B cell (primary cell): ENCODE data around the gene EFCAB8. TPM values are rescaled to one million over a fixed set of nuclear protein-coding genes. Genes with fewer than 3 reads are reported as not detected.

Source experiments
- ATAC-seq: fragments of 200-7000 bp; cut with Tn5 transposase; one replicate; pipeline ENCODE4 v1.10.0; 2021; ENCODE audit warnings: low read depth, mild to moderate bottlenecking, moderate number of reproducible peaks, moderate library complexity
- CTCF ChIA-PET: fragments of 350-600 bp; sonication (Branson Sonifier 250); formaldehyde crosslinking; loops from one replicate; lab custom pipeline; 2021; ENCODE audit warnings: antibody characterized with exemption, inconsistent platforms; lab: Charles Lee
- POLR2A ChIA-PET: fragments of 350-600 bp; sonication (Branson Sonifier 250); formaldehyde crosslinking; loops from one replicate; lab custom pipeline; 2021; ENCODE audit warnings: antibody characterized with exemption; lab: Charles Lee
- DNase-seq: peaks from one replicate; pipeline ENCODE4 v3.0.0; 2013
- H2AFZ ChIP-seq: 2 replicates; pipeline ENCODE4 v1.6.1; 2012; ENCODE audit warnings: mild to moderate bottlenecking, low read depth, low read length; ENCODE audit not compliant: insufficient read depth, poor library complexity, severe bottlenecking
- H3K27ac ChIP-seq, 2 donors: 1 replicate in 1 of 2; 2 replicates in 1 of 2; pipeline ENCODE4 v1.5.1; 2012 to 2013; ENCODE audit warnings: low read length in 2 of 2, mild to moderate bottlenecking in 2 of 2, moderate library complexity in 1 of 2
- H3K27me3 ChIP-seq, 4 experiments: fragments of 200-600 bp in 1 of 4; sonication (generic) in 1 of 4; replicated peaks in 1 of 4; 1 replicate in 2 of 4; 2 replicates in 2 of 4; pipeline versions ENCODE4 v1.6.1 to v1.7.0; 2013 to 2016; ENCODE audit warnings: low read length in 3 of 4, mild to moderate bottlenecking in 2 of 4, mixed read lengths in 1 of 4, moderate library complexity in 1 of 4; ENCODE audit not compliant: insufficient read depth in 4 of 4, control insufficient read depth in 3 of 4; ENCODE audit errors: control extremely low read depth in 1 of 4
- H3K36me3 ChIP-seq, 2 experiments: replicated peaks in 1 of 2; 1 replicate in 1 of 2; 2 replicates in 1 of 2; pipeline versions ENCODE4 v1.6.1 to v1.7.1; 2013; ENCODE audit warnings: low read length in 1 of 2; ENCODE audit not compliant: insufficient read depth in 2 of 2, control insufficient read depth in 1 of 2; ENCODE audit errors: control extremely low read depth in 1 of 2, extremely low read depth in 1 of 2
- H3K4me1 ChIP-seq, 2 donors: fragments of 200-600 bp in 1 of 2; sonication (generic) in 1 of 2; 1 replicate in 1 of 2; 2 replicates in 1 of 2; pipeline versions ENCODE4 v1.5.1 to v1.6.1; 2013 to 2017; ENCODE audit warnings: low read length in 2 of 2; ENCODE audit not compliant: control insufficient read depth in 2 of 2, insufficient read depth in 2 of 2
- H3K4me2 ChIP-seq: replicated peaks from 2 replicates; pipeline ENCODE3; 2012; ENCODE audit warnings: mild to moderate bottlenecking, low read depth, low read length; ENCODE audit not compliant: poor library complexity, severe bottlenecking
- H3K4me3 ChIP-seq, 5 experiments: fragments of 200-600 bp in 1 of 5; sonication (generic) in 1 of 5; 1 replicate in 3 of 5; 2 replicates in 2 of 5; pipeline versions ENCODE4 v1.5.1 to v1.7.0; 2011 to 2016; ENCODE audit warnings: low read length in 4 of 5, mild to moderate bottlenecking in 4 of 5, low read depth in 2 of 5, control low read depth in 1 of 5, moderate library complexity in 1 of 5; ENCODE audit not compliant: insufficient read depth in 1 of 5; ENCODE audit errors: control extremely low read depth in 1 of 5, extremely low read depth in 1 of 5
- H3K79me2 ChIP-seq: fragments of 200-600 bp; sonication (generic); one replicate; pipeline ENCODE4 v1.6.0; 2016; ENCODE audit warnings: low read length; ENCODE audit not compliant: control insufficient read depth, insufficient read depth
- H3K9ac ChIP-seq: fragments of 200-600 bp; sonication (generic); 2 replicates; pipeline ENCODE4 v1.6.1; 2017; ENCODE audit warnings: mild to moderate bottlenecking, low read length, moderate library complexity
- H3K9me3 ChIP-seq, 3 donors: one replicate each; pipeline versions ENCODE4 v1.6.1 to v1.7.1; 2013; ENCODE audit warnings: low read length in 2 of 3; ENCODE audit not compliant: control insufficient read depth in 2 of 3, insufficient read depth in 1 of 3; ENCODE audit errors: control extremely low read depth in 1 of 3
- H4K20me1 ChIP-seq: 2 replicates; pipeline ENCODE4 v1.6.0; 2012; ENCODE audit warnings: mild to moderate bottlenecking, low read length; ENCODE audit not compliant: insufficient read depth, control insufficient read depth, poor library complexity, severe bottlenecking
- H3K27ac Mint-ChIP-seq: one replicate; pipeline ENCODE4 v1.8.0; 2021; ENCODE audit warnings: mixed read lengths
- H3K27me3 Mint-ChIP-seq: one replicate; pipeline ENCODE4 v1.8.0; 2021; ENCODE audit warnings: mixed read lengths
- H3K4me1 Mint-ChIP-seq: one replicate; pipeline ENCODE4 v1.8.0; 2021; ENCODE audit warnings: mixed read lengths
- H3K4me3 Mint-ChIP-seq: one replicate; pipeline ENCODE4 v1.8.0; 2021; ENCODE audit warnings: mixed read lengths
- H3K9me3 Mint-ChIP-seq: one replicate; pipeline ENCODE4 v1.8.0; 2022; ENCODE audit warnings: mixed read lengths; ENCODE audit not compliant: insufficient read depth
- EZH2 ChIP-seq: IDR thresholded peaks from 2 replicates; pipeline ENCODE4 v1.6.1; 2012; ENCODE audit warnings: borderline replicate concordance, low read depth, mild to moderate bottlenecking, moderate library complexity, low read length; ENCODE audit not compliant: insufficient read depth, poor library complexity, severe bottlenecking
- WGBS: methylation state at CpG from one replicate; pipeline ENCODE4 v1.1.5; 2013; ENCODE audit warnings: missing lambda C conversion rate; ENCODE audit not compliant: insufficient coverage; 5-methylcytosine and 5-hydroxymethylcytosine counted together
- intact Hi-C: fragments of 100-400 bp; cut with micrococcal nuclease; formaldehyde crosslinking; loops from one replicate; pipeline ENCODE4 v1.10.0; 2022
- polyA plus RNA-seq: library from polyadenylated mRNA; depleted of rRNA; stranded (reverse); fragments of >200 nt; gene quantifications from 2 replicates; pipeline ENCODE4 v1.2.3, GENCODE V29; 2012
- total RNA-seq, 2 donors: library from RNA; stranded (reverse); fragments of 120-200 nt in 1 of 2; gene quantifications; 1 replicate in 1 of 2; 2 replicates in 1 of 2; pipeline versions ENCODE4 v1.2.3 to v1.2.4, GENCODE V29; 2013 to 2022
- TF ChIP-seq, protein P1 (sequence below): fragments of 200-600 bp; IDR thresholded peaks from one replicate; pipeline ENCODE4 v1.8.0; 2022; ENCODE audit warnings: antibody characterized with exemption, mild to moderate bottlenecking

EFCAB8 gene
- total and polyA plus RNA-seq, 2 donors (not counting 1 experiment from before 2014, with no cell fraction given) = 0.72 to 2.3 TPM

DNA sequence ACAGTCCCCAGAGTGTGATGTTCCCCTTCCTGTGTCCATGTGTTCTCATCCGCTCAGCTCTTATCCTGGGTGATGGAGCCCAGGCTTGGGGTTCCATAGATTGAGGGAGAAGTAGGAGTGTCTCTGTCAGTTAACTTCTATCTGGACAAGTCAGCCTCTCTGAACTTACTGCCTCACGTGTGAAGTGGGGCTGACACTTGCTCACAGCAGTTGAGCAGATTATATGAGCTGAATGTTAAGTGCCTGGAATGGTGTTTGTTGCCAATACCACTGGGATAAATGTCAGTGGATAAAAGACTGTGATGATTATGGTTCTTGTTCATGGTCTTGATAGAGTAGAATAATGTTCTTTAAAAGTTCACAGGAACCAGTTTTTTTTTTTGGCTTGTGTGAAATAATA is 17.1 kb upstream of the EFCAB8 start:
- 83% methylated on average over 1 of the region's 2 CpGs for WGBS
- H3K9me3 Mint-ChIP-seq = no peaks in the 10 kb centered on the region
- Histone ChIP-seq H3K27me3 (no peaks in the 10 kb centered on the region), H3K4me1 (no peaks in the 10 kb centered on the region), H3K27ac (no peak overlapping the region), H3K36me3 (peaks cover 13 to 81% of the 10 kb centered on the region in 2 experiments), H3K9me3 (no peaks in the 10 kb centered on the region), H3K4me2 (no peak overlapping the region), H4K20me1 (peaks cover 66% of the 10 kb centered on the region), H3K4me3 (no peak overlapping the region), H2AFZ (no peak overlapping the region), H3K79me2 (peaks cover 48% of the 10 kb centered on the region), H3K9ac (no peak overlapping the region)
- no peak for ATAC-seq
- DNase-seq = no peak
- TF ChIP-seq, protein P1, sequence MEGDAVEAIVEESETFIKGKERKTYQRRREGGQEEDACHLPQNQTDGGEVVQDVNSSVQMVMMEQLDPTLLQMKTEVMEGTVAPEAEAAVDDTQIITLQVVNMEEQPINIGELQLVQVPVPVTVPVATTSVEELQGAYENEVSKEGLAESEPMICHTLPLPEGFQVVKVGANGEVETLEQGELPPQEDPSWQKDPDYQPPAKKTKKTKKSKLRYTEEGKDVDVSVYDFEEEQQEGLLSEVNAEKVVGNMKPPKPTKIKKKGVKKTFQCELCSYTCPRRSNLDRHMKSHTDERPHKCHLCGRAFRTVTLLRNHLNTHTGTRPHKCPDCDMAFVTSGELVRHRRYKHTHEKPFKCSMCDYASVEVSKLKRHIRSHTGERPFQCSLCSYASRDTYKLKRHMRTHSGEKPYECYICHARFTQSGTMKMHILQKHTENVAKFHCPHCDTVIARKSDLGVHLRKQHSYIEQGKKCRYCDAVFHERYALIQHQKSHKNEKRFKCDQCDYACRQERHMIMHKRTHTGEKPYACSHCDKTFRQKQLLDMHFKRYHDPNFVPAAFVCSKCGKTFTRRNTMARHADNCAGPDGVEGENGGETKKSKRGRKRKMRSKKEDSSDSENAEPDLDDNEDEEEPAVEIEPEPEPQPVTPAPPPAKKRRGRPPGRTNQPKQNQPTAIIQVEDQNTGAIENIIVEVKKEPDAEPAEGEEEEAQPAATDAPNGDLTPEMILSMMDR = no peak
- no peak for TF ChIP-seq EZH2
- H3K4me3 Mint-ChIP-seq = no peak overlapping the region
- no peak overlapping the region for H3K27ac Mint-ChIP-seq
- no peaks in the 10 kb centered on the region for H3K27me3 Mint-ChIP-seq
- intact Hi-C loops = no loop called here
- ChIA-PET CTCF (interaction anchor here (0.9 to 1.4 kb wide), 2 partner anchors 9 to 52 kb away, joined by 3 to 4 read pairs; no protein-coding TSS in a partner anchor), POLR2A (no interaction called here)
- peaks cover 6% of the 10 kb centered on the region for H3K4me1 Mint-ChIP-seq

DNA sequence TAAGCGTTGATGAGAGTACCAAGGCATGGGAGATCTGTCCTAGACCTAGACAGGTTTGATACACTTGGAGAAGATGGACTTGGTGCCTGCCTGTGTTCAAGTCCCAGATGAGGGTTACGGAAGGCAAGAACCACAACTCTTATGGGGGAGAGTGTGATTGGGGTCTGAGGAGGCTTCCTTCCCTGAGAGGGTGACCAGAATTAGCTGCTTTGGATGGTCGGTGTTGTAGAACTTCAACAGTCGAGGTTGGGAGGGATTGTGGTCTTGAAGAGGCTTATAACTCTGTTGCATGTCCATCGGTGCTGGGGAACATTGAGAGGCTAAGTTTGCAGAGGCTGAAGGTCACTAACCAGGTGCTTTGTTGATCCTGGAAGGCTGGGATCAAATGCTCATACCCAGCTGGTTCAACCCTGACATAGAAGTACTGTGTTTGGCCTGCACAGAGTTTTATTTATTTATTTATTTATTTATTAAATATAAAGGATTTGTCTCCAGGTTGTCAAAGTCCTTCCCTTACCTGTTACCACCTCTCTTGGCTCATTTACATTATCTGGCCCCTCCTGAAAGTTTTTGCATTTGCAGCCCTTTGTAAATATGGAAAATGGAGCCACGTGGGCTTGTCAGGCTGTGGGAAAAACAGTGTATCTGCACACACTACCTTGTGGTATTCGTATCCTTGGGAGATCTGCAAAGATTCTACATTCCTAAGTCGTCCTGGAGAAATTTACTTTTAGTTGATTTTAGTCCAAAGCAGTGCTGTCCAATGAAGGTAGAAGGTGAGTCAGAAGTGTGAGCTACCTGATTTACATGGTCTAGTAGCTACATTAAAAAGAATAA is 15.8 kb upstream of the EFCAB8 start:
- Histone ChIP-seq H3K36me3 (peaks cover 19 to 82% of the 10 kb centered on the region in 2 experiments), H2AFZ (no peak overlapping the region), H4K20me1 (peaks cover 64% of the 10 kb centered on the region), H3K4me2 (no peak overlapping the region), H3K27me3 (no peaks in the 10 kb centered on the region), H3K9ac (no peak overlapping the region), H3K27ac (no peak overlapping the region), H3K79me2 (peaks cover 40% of the 10 kb centered on the region), H3K9me3 (no peaks in the 10 kb centered on the region), H3K4me1 (no peaks in the 10 kb centered on the region), H3K4me3 (no peak overlapping the region)
- intact Hi-C loops = no loop called here
- H3K9me3 Mint-ChIP-seq = no peaks in the 10 kb centered on the region
- H3K27me3 Mint-ChIP-seq = no peaks in the 10 kb centered on the region
- DNase-seq = no peak
- TF ChIP-seq, protein P1 = no peak
- no peak for TF ChIP-seq EZH2
- H3K4me1 Mint-ChIP-seq = peaks cover 6% of the 10 kb centered on the region
- no peak overlapping the region for H3K4me3 Mint-ChIP-seq
- no peak for ATAC-seq
- ChIA-PET POLR2A (no interaction called here), CTCF (interaction anchor here (0.6 to 1.4 kb wide), 2 partner anchors 53 to 1286 kb away, joined by 4 to 5 read pairs; no protein-coding TSS in a partner anchor)
- H3K27ac Mint-ChIP-seq = no peak overlapping the region
- 60% methylated on average over 5 of the region's 8 CpGs for WGBS
